ENCODE measurements around the gene G0S2.

- TF ChIP-seq ZBTB7A (tag by site-specific recombination; IDR thresholded peaks at IDR 0.05; ENCODE audit: low read depth) (no peak), CTCF (tag by site-specific recombination; IDR thresholded peaks at IDR 0.05) (no peak), ZNF121 (tag by site-specific recombination; IDR thresholded peaks at IDR 0.05) (no peak)
These were observed 32.4 kb upstream of the G0S2 start for GRCh38 chr1:209642816-209643215.
